Activated CD8-positive, alpha-beta memory T cell treated with anti-CD3 and anti-CD28 coated beads, Interleukin-2, amount 50 U/mL, for 4 hours (primary cell): Measurements from ENCODE around the gene FAM78A.
"Not testable (repeated sequence)": the region's sequence is repeated elsewhere in the genome, so short reads cannot be mapped to it uniquely, and the experiment has no call there.

Source experiments
- DNase-seq: peaks from one replicate; pipeline ENCODE4 v3.0.0-alpha.2; 2020

Gene FAM78A

GRCh38 chr9:131262327-131263032 lies 13.8 kb downstream of the FAM78A start:
- DNase-seq, result no peak

DNA sequence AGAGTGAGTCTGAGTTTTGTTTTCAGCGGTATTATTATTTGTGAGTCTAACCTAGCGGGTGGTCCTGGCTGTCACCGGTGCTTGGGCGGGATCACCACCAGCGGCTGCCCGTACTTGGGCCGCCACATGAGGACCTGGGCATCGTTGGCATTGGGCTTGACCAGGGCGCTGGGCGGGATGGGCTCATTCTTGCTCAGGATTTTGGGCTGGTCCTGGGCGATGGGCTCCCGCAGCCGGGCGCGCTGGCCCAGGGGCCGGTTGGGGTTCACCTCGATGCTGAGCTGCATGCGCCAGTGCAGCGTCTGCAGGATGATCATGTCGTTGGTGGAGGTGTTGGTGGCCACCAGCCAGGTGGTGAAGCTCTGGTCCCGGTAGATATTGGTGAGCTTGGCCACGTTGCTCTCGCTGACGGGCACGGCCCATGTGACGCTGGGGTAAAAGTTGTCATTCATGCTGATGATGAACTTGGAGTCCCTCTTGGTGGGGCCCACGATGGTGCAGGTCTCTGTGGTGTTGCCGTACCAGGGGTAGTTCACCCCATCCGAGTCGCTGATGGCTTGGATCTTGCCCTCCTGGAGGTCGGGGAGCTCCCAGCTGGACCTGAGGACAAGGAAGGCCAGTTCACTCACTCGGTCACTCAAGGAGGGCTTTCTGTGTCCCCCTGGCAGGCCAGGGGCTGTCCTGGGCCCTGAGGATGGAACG lies 15.4 kb downstream of the FAM78A start:
- DNase-seq, result no peak

DNA sequence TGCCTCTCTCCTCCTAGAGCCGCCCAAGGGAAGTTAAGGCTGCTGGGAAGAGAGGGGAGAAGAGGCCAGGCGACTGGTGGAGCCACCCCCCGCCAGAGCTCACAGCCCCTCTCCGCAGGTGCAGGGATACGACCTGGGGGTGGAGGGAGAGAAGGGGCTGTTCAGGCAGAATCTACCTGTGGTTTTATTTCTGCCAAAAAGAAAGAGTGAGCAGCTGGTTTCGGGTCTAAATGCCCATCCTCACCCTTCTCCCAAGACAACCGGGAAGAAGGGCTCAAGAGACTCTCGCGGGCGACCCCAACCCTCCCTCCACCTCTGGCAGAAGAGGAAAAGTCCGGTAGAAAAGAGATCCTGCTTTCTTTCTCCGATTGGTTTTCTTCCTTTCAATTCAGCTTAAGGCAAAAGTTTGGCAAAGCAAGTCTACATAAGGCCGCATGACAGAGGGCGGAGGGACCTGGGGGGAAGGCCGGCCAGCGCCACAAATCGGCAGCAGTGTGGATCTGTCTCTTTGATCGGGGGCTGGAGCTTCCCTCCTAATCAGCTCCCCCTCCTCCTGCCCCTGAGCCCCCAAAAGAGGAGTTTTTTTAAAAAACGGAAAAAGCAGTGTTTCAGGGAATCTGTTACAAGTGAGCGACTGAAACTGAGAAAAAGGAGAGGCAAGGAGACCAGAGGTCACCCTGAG lies 16.3 kb downstream of the FAM78A start:
- DNase-seq, result no peak

- no peak for DNase-seq
These were observed 16.8 kb downstream of the FAM78A start for GRCh38 chr9:131259432-131259898.

DNA sequence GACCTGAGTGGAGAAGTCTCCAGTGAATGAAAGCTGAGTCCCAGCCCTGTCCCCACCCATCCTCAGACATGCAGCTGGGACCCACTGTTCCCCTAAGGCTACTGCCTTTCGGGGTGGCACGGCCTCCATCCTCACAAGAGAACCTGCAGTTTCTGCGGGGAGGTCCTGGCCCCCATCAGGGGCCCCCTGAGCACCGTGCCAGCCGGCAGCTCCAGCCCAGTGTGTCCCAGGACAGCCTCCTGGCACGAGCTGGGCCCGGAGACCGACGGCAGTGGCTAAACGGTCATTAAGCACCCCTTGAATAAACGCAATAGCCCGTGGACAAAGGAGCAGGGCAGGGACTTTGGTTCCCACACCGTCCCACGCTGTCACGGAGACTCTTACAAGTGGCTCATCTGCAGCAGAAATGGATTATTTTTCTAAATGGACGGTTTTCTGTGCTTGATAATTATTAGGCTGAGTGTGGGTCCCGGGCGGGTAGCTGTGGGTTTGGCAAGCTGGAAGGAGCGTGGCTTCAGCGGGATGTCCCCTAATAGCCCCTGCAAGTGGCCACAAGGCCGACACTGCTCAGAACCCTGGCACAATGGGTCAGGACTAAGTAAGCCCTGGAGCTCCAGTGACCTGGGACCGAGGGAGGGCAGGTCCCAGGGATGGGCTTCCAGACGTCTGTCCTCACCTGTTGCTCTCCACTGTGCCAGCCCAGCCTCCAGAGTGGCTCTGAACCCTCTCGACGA lies 17.4 kb downstream of the FAM78A start:
- no peak for DNase-seq

DNA sequence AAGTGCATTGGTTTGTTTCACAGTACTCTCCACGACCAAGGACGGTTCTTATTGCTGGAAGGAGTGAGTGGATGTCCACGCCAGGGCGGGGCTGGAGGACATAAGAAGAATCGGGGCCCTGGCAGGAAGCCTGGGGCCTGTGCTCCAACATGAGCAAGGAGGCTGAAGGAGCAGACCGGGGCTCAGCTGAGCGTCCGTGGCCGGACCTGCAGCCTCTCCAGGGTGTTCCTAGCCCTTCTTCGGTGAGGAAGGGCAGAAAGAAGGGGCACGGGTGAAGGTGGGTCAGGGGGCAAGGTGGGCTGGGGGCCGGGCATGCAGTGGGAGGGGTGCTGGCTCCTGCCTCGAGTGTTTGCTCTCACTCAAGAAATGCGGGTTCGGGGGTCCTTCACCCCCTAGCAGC lies 18.1 kb downstream of the FAM78A start:
- DNase-seq, result no peak

- DNase-seq, result no peak
These were observed 18.9 kb downstream of the FAM78A start for GRCh38 chr9:131257266-131258025.

DNA sequence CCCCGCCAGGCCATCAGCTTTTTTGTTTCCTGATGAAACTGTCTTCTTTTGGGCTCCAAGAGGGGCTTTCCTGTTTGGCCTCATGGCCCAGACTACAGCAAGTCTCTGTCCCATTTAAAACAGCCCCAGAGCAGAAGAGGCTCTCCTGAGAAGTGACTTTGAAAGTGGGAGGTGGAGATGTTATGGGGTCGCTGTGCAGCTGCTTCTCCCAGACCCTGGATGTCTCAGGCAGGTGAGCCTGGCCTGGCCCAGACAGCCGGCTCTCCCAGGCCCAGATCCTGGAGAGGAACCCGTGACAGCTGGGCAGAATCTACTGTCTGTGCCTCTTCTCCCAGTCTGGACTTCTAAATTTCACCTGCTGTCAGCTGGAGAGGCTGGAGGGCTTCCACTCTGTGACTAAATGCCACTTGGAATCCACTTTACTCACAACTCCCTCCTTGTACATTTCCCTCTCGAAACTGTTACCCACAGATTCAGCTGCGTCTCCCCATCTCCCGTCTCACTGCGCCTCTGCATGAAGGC lies 20.6 kb downstream of the FAM78A start:
- DNase-seq, result no peak

DNA sequence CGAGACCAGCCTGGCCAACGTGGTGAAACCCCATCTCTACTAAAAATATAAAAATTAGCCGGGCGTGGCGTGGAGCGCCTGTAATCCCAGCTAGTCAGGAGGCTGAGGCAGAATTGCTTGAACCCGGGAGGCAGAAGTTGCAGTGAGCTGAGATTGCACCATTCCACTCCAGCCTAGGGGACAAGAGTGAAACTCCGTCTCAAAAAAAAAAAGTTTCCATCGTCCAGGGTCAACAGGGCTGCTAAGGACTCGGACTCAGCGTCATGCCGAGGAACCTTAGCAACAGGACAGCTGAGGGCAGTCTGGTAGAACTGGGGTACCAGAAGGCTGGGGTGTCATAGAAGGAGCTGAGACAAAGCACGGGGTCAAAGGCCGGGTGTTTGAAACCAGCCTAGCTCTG lies 21.7 kb downstream of the FAM78A start:
- DNase-seq, result no peak

GRCh38 chr9:131253891-131254491 lies 22.3 kb downstream of the FAM78A start:
- no peak for DNase-seq

- no peak for DNase-seq
These were observed 24.2 kb downstream of the FAM78A start for GRCh38 chr9:131252120-131252519.

DNA sequence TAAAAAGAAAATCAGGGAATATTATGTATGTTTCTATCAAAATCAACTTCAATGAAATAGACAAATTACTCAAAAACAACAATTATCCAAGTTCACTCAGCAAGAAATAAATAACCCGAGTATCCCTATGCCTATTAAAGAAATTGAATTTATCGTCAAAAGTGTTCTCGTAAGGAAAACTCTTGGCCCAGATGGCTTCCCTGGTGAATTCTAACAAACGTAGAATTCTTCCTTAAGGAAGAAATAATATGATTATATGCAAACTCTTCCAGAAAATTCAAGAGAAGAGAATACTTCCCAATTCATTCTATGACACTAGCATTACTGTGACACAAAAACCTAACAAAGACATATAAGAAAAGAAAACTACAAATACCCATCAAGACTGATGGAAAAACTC lies 29.7 kb downstream of the FAM78A start:
- DNase-seq, result no peak

- not testable (repeated sequence) for DNase-seq
These were observed 32.0 kb downstream of the FAM78A start for GRCh38 chr9:131244331-131244730.

- DNase-seq, result no peak
These were observed 36.0 kb downstream of the FAM78A start for GRCh38 chr9:131240047-131240921.

DNA sequence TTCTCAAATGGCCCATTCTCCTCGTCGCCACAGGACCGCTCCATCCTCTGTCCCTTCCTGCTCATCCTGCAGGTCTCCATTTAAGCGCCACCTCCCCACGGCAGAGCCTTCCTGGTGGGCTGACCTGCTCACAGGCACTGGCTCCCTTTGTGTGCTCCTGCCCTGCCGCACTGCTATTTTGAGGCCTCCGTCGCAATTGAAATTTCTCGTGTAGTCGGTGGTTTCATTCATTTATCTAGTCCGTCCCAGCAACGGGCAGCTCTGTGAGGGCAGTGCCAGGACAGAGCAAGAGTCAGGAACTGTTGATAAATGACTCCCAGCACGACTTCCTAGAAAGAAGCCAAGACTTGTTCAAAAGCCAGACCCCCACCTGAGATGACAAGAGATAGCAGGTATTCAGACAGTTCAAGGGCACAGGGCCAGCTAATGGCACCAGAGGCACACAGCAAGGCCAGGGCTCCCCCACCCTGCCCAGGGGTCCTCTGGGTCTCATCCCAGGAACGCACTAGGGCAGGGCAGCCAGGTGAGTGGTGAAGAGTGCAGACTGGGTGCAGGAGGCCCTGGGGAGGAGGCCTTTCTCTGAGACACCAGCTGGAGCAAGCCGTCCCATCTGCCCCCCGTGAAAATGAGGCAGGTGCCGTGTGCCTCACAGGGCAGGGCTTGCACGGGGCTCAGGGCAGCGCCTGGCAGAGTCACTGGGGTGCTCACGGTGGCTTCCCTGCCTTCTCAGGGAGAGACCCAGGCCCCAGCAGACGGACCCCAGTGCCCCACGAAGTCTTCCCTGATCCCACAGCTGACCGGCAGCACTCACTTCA lies 36.9 kb downstream of the FAM78A start:
- DNase-seq, result no peak

DNA sequence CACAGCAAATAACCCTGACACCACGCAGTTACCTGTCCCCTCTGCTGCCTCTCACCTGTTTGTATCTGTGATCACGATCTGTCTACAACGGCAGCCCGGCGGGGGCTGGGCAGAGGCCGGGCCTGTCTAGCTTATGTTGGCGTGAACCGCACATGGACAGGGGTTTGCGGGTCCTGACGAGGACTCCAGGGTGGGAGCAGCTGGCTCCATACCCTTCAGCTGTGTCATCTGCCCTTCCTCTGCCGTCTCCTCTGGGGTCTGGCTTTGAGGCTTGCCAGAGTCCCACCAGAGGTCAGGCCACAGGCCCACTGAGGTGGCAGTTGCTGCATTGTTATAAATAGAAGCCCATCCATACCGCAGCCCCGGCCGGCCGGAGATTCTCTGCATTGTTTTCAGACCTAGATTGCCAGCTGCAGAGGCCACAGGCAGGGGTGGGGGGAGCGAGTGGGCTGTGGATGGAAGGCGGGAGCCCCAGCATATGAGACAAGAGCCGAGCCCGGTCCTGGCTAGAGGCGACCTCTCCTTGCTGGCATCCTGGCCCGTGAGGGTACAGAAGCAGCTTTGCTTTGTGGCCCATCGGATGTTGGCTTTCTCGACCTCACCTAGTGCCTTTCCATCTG lies 37.8 kb downstream of the FAM78A start:
- DNase-seq, result no peak

- DNase-seq, result peak; percentile 81
These were observed 38.3 kb downstream of the FAM78A start for GRCh38 chr9:131237931-131238401.

GRCh38 chr9:131237291-131237690 lies 39.0 kb downstream of the FAM78A start:
- no peak for DNase-seq

DNA sequence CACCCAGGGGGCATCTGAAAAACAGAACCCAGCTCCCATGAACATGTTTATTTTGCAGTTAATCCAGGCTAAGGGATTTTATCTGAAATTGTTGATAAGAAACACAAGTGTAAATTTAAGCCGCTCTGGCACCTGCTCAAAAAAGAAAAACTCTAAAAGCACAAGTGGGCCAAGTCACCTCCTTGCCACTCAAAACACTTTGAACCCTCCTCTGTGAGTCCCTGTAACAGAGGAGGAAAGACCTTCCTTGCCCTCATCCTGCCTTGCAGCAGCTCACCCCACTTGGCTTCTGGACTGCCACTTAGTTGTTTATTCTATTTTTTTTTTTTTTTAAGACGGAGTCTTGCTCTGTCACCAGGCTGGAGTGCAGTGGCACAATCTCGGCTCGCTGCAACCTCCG lies 39.5 kb downstream of the FAM78A start:
- no peak for DNase-seq
